HepG2 (cell line): ENCODE data around the gene CES2. TPM values are rescaled to one million over a fixed set of nuclear protein-coding genes. Genes with fewer than 3 reads are reported as not detected.

Experiments used
- ATAC-seq: fragments of 200-7000 bp; cut with Tn5 transposase; 3 replicates; pipeline ENCODE4 v1.9.1; 2020; ENCODE audit warnings: mild to moderate bottlenecking, moderate library complexity
- BruUV-seq: library from RNA; stranded (reverse); fragments of 400-500 nt; replicated peaks from 2 replicates; lab custom pipeline; 2021; lab: Mats Ljungman, UMichigan
- CTCF ChIA-PET: fragments of 300-600 bp; formaldehyde crosslinking; extraction: SDS; loops from one replicate; lab custom pipeline; 2021; ENCODE audit warnings: low total read pairs, inconsistent platforms, low intra/inter-chr PET ratio; lab: Yijun Ruan, JAX
- POLR2A ChIA-PET: fragments of 350-600 bp; sonication (Branson Sonifier 250); formaldehyde crosslinking; loops from one replicate; lab custom pipeline; 2020; ENCODE audit warnings: antibody characterized with exemption, inconsistent platforms; lab: Yijun Ruan, JAX
- DNase-seq: peaks from one replicate; pipeline ENCODE4 v3.0.0-alpha.2; 2015; ENCODE audit warnings: low spot score
- FAIRE-seq: peaks from 3 replicates; lab custom pipeline; 2011; peaks lifted over from hg19 to GRCh38; lab: Jason Lieb, UNC
- H2AFZ ChIP-seq: one replicate; pipeline ENCODE4 v1.6.1; 2011; ENCODE audit warnings: low read length, inconsistent platforms
- H3K27ac ChIP-seq: fragments of 300-600 bp; 3 replicates; pipeline ENCODE4 v1.8.0; 2011; ENCODE audit warnings: mixed run types, mild to moderate bottlenecking, mixed read lengths, low read length, inconsistent platforms; ENCODE audit not compliant: insufficient read depth; ENCODE audit errors: extremely low read length
- H3K27me3 ChIP-seq, 2 experiments: fragments of 200-600 bp in 1 of 2; 2 replicates in 1 of 2; 3 replicates in 1 of 2; pipeline versions ENCODE4 v1.6.0 to v1.8.0; 2011; ENCODE audit warnings: low read length in 2 of 2, mild to moderate bottlenecking in 2 of 2, moderate library complexity in 2 of 2, inconsistent platforms in 1 of 2; ENCODE audit not compliant: insufficient read depth in 2 of 2, control insufficient read depth in 1 of 2
- H3K36me3 ChIP-seq, 2 experiments: fragments of 200-600 bp in 1 of 2; replicated peaks in 1 of 2; 2 replicates in 1 of 2; 3 replicates in 1 of 2; pipeline versions ENCODE4 v1.5.1 to v1.8.0; 2011; ENCODE audit warnings: low read length in 2 of 2, inconsistent platforms in 1 of 2; ENCODE audit not compliant: insufficient read depth in 2 of 2, control insufficient read depth in 1 of 2
- H3K4me1 ChIP-seq: 2 replicates; pipeline ENCODE4 v1.5.1; 2012; ENCODE audit warnings: low read length, inconsistent platforms; ENCODE audit not compliant: insufficient read depth
- H3K4me2 ChIP-seq: 2 replicates; pipeline ENCODE4 v1.6.0; 2011; ENCODE audit warnings: low read depth, low read length, inconsistent platforms
- H3K4me3 ChIP-seq, 3 experiments: fragments of 200-600 bp in 1 of 3; sonication (generic), shearing (Covaris generic) in 1 of 3; replicated peaks in 1 of 3; 2 replicates each; pipeline ENCODE4 v1.5.1; 2011 to 2016; ENCODE audit warnings: low read length in 3 of 3, inconsistent platforms in 2 of 3, low read depth in 2 of 3, mild to moderate bottlenecking in 2 of 3, control low read depth in 1 of 3, mixed read lengths in 1 of 3; ENCODE audit not compliant: insufficient read depth in 1 of 3
- H3K79me2 ChIP-seq: one replicate; pipeline ENCODE4 v1.6.1; 2011; ENCODE audit warnings: low read length, inconsistent platforms; ENCODE audit not compliant: insufficient read depth
- H3K9ac ChIP-seq: 2 replicates; pipeline ENCODE4 v1.6.0; 2011; ENCODE audit warnings: mild to moderate bottlenecking, low read depth, low read length, inconsistent platforms; ENCODE audit not compliant: insufficient read depth
- H3K9me3 ChIP-seq: 2 replicates; pipeline ENCODE4 v1.5.1; 2012; ENCODE audit warnings: mild to moderate bottlenecking, low read length
- H4K20me1 ChIP-seq: 2 replicates; pipeline ENCODE4 v1.6.0; 2011; ENCODE audit warnings: inconsistent platforms, mild to moderate bottlenecking, low read length, moderate library complexity; ENCODE audit not compliant: insufficient read depth
- ARID2 ChIP-seq: sonication (generic); formaldehyde crosslinking; IDR thresholded peaks from 2 replicates; pipeline ENCODE4 v1.8.1; 2022; ENCODE audit warnings: mild to moderate bottlenecking, missing genetic modification reagents, borderline replicate concordance
- CHD2 ChIP-seq: IDR thresholded peaks from 2 replicates; pipeline ENCODE4 v1.6.1; 2011; ENCODE audit warnings: low read depth, low read length, improper control_type of control experiment
- CREB1 ChIP-seq, 2 experiments: fragments of 450-650 bp in 1 of 2; IDR thresholded peaks; 2 replicates each; pipeline ENCODE4 v1.6.1; 2016 to 2017; ENCODE audit warnings: control low read depth in 1 of 2, mild to moderate bottlenecking in 1 of 2, missing compliant biosample characterization in 1 of 2, missing genetic modification characterization in 1 of 2
- GATAD2A ChIP-seq: IDR thresholded peaks from 2 replicates; pipeline ENCODE4 v1.6.1; 2016
- HMGA1 ChIP-seq: sonication (generic); formaldehyde crosslinking; conservative IDR thresholded peaks from 2 replicates; pipeline ENCODE4 v1.4.0; 2020; ENCODE audit warnings: missing genetic modification reagents
- HOMEZ ChIP-seq: IDR thresholded peaks from 2 replicates; pipeline ENCODE4 v1.6.1; 2016; ENCODE audit warnings: low read depth
- RCOR2 ChIP-seq: IDR thresholded peaks from 2 replicates; pipeline ENCODE4 v1.6.1; 2016; ENCODE audit warnings: missing biosample characterization, missing genetic modification reagents
- SIX1 ChIP-seq: sonication (generic); formaldehyde crosslinking; IDR thresholded peaks from 2 replicates; pipeline ENCODE4 v1.4.0; 2020; ENCODE audit warnings: missing genetic modification reagents, borderline replicate concordance
- SKI ChIP-seq: fragments of 450-650 bp; IDR thresholded peaks from one replicate; pipeline ENCODE4 v1.6.1; 2018; ENCODE audit warnings: mild to moderate bottlenecking; ENCODE audit not compliant: partially characterized antibody
- SMAD3 ChIP-seq: sonication (generic); formaldehyde crosslinking; IDR thresholded peaks from 2 replicates; pipeline ENCODE4 v1.4.0; 2020; ENCODE audit warnings: missing genetic modification reagents
- SMC3 ChIP-seq: IDR thresholded peaks from 2 replicates; pipeline ENCODE4 v1.6.1; 2011; ENCODE audit warnings: low read length, improper control_type of control experiment
- SP140L ChIP-seq: sonication (generic); formaldehyde crosslinking; IDR thresholded peaks from 2 replicates; pipeline ENCODE4 v1.4.0; 2020; ENCODE audit warnings: missing genetic modification reagents, borderline replicate concordance
- TP53 ChIP-seq: sonication (generic); formaldehyde crosslinking; conservative IDR thresholded peaks from 2 replicates; pipeline ENCODE4 v1.4.0; 2020; ENCODE audit warnings: missing genetic modification reagents
- ZNF136 ChIP-seq: sonication (generic); formaldehyde crosslinking; IDR thresholded peaks from 2 replicates; pipeline ENCODE4 v1.8.1; 2022; ENCODE audit warnings: low read depth, mild to moderate bottlenecking, moderate library complexity, missing genetic modification reagents
- ZNF230 ChIP-seq: sonication (generic); formaldehyde crosslinking; IDR thresholded peaks from 2 replicates; pipeline ENCODE4 v1.4.0; 2020; ENCODE audit warnings: mild to moderate bottlenecking, missing genetic modification reagents
- ZNF256 ChIP-seq: sonication (generic); formaldehyde crosslinking; conservative IDR thresholded peaks from 2 replicates; pipeline ENCODE4 v1.4.0; 2020; ENCODE audit warnings: missing genetic modification reagents
- ZNF331 ChIP-seq: sonication (generic); formaldehyde crosslinking; IDR thresholded peaks from 2 replicates; pipeline ENCODE4 v1.4.0; 2020; ENCODE audit warnings: missing genetic modification reagents
- ZNF367 ChIP-seq: sonication (generic); formaldehyde crosslinking; IDR thresholded peaks from 2 replicates; pipeline ENCODE4 v1.4.0; 2020; ENCODE audit warnings: missing genetic modification reagents, borderline replicate concordance
- ZNF557 ChIP-seq: sonication (generic); formaldehyde crosslinking; IDR thresholded peaks from 2 replicates; pipeline ENCODE4 v1.4.0; 2020; ENCODE audit warnings: missing genetic modification reagents
- ZSCAN12 ChIP-seq: sonication (generic); formaldehyde crosslinking; IDR thresholded peaks from 2 replicates; pipeline ENCODE4 v1.9.0; 2021; ENCODE audit warnings: mild to moderate bottlenecking, missing genetic modification reagents
- WGBS: methylation state at CpG from one replicate; pipeline ENCODE4 v1.1.6; 2017; ENCODE audit warnings: low lambda C conversion rate; 5-methylcytosine and 5-hydroxymethylcytosine counted together
- in situ Hi-C: cut with HindIII; loops from 2 replicates; pipeline ENCODE4 v1.10.0; 2017; ENCODE audit warnings: low pct_unique_long_range_greater_than_20kb; ENCODE audit not compliant: extremely low pct_ligation_motif_present
- intact Hi-C: fragments of 100-400 bp; cut with micrococcal nuclease; formaldehyde crosslinking; loops from one replicate; pipeline ENCODE4 v1.10.0; 2022; ENCODE audit not compliant: unreplicated experiment
- polyA plus RNA-seq, 8 experiments: library from polyadenylated mRNA; depleted of rRNA in 3 of 8; stranded (reverse) in 7 of 8; unstranded in 1 of 8; fragments of >200 nt; fragmentation: Illumina TruSeq in 4 of 8; extraction: Trizol in 4 of 8; gene quantifications; 2 replicates each; pipeline versions ENCODE4 v1.2.1 to v1.2.3, GENCODE V29; 2011 to 2016; ENCODE audit warnings: low read depth in 4 of 8, missing spikeins in 1 of 8, mixed read lengths in 1 of 8; ENCODE audit not compliant: insufficient read depth in 1 of 8
- total RNA-seq, 5 experiments: library from RNA; depleted of rRNA; stranded (reverse); fragments of >200 nt; fragmentation: Illumina TruSeq; extraction: Trizol; gene quantifications; 2 replicates each; pipeline ENCODE4 v1.2.3, GENCODE V29; 2016; ENCODE audit warnings: low read depth in 1 of 5
- TF ChIP-seq, protein P1 (sequence below): sonication (generic); formaldehyde crosslinking; IDR thresholded peaks from 2 replicates; pipeline ENCODE4 v1.5.0; 2020; ENCODE audit warnings: mild to moderate bottlenecking, missing genetic modification reagents

Gene CES2
- total and polyA plus RNA-seq, 2 of the 13 experiments (the other 11 are each of a cell fraction or from before 2014, with no cell fraction given) = 50.6 to 63.8 TPM

- Histone ChIP-seq H3K4me3 (peak overlapping the region; percentile 35 to 64 (median 37); a peak in 5 of 6 replicates), H3K27me3 (peaks cover 4 to 24% of the 10 kb centered on the region in 2 experiments; a peak in 4 of 5 replicates), H4K20me1 (no peaks in the 10 kb centered on the region; the same call in 1 of the 2 replicates), H3K9ac (no peak overlapping the region), H2AFZ (no peak overlapping the region), H3K27ac (no peak overlapping the region), H3K9me3 (0 out of 2 replicates have a peak, but pooled peaks cover 5% of the 10 kb centered on the region), H3K4me2 (peak overlapping the region; percentile 75), H3K36me3 (peaks cover 0 to 15% of the 10 kb centered on the region in 2 experiments; a peak in 3 of 5 replicates), H3K4me1 (peaks cover 34% of the 10 kb centered on the region), H3K79me2 (no peaks in the 10 kb centered on the region)
- POLR2A ChIA-PET = no interaction called here
- CTCF ChIA-PET = interaction anchor here (0.9 to 2.1 kb wide), 4 partner anchors 12 to 238 kb away, joined by 3 to 17 read pairs (median 4); no protein-coding TSS in a partner anchor
- BruUV-seq = no TSS peak
- ATAC-seq = peak; percentile 78
- intact Hi-C loops (loop anchor here (1.0 kb wide), 2 partner anchors 10 to 52 kb away; no protein-coding TSS in a partner anchor), in situ Hi-C loops (no loop called here)
- WGBS = 16% methylated on average over 22 of the region's 23 CpGs
- peak; percentile 96 for FAIRE-seq
- DNase-seq = peak; percentile 89
- 0 out of 2 replicates have a peak, but pooled peaks have one; percentile 46 for TF ChIP-seq SP140L (CRISPR knock-in tag)
- TF ChIP-seq SMAD3 (CRISPR knock-in tag) = 0 out of 2 replicates have a peak, but pooled peaks have one; percentile 55
- no peak for TF ChIP-seq ZNF230 (CRISPR knock-in tag)
- peak; percentile 58; the same call in 1 of the 2 replicates for TF ChIP-seq SIX1 (CRISPR knock-in tag)
- TF ChIP-seq SMC3 = peak; percentile 87
- TF ChIP-seq HOMEZ = 0 out of 2 replicates have a peak, but pooled peaks have one; percentile 18
- TF ChIP-seq, protein P1, sequence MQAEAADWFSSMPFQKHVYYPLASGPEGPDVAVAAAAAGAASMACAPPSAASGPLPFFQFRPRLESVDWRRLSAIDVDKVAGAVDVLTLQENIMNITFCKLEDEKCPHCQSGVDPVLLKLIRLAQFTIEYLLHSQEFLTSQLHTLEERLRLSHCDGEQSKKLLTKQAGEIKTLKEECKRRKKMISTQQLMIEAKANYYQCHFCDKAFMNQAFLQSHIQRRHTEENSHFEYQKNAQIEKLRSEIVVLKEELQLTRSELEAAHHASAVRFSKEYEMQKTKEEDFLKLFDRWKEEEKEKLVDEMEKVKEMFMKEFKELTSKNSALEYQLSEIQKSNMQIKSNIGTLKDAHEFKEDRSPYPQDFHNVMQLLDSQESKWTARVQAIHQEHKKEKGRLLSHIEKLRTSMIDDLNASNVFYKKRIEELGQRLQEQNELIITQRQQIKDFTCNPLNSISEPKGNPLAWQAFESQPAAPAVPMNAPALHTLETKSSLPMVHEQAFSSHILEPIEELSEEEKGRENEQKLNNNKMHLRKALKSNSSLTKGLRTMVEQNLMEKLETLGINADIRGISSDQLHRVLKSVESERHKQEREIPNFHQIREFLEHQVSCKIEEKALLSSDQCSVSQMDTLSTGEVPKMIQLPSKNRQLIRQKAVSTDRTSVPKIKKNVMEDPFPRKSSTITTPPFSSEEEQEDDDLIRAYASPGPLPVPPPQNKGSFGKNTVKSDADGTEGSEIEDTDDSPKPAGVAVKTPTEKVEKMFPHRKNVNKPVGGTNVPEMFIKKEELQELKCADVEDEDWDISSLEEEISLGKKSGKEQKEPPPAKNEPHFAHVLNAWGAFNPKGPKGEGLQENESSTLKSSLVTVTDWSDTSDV (CRISPR knock-in tag) = no peak
- TF ChIP-seq HMGA1 (CRISPR knock-in tag) = no peak
- TF ChIP-seq ZNF136 = peak; percentile 67; the same call in 1 of the 2 replicates
- no peak; the same call in 1 of the 2 replicates for TF ChIP-seq TP53 (CRISPR knock-in tag)
- no peak; the same call in 1 of the 2 replicates for TF ChIP-seq ARID2
- TF ChIP-seq ZNF557 (CRISPR knock-in tag) = no peak
- TF ChIP-seq ZSCAN12 (CRISPR knock-in tag) = 0 out of 2 replicates have a peak, but pooled peaks have one; percentile 31
- 0 out of 2 replicates have a peak, but pooled peaks have one; percentile 50 for TF ChIP-seq CHD2
- peak; percentile 68; the same call in 1 of the 2 replicates for TF ChIP-seq GATAD2A (CRISPR knock-in tag)
- TF ChIP-seq CREB1 (IDR thresholded peaks at IDR 0.05) = no peak
- TF ChIP-seq CREB1 (CRISPR knock-in tag; IDR thresholded peaks at IDR 0.05) = 0 out of 2 replicates have a peak, but pooled peaks have one; percentile 30
- TF ChIP-seq ZNF256 (CRISPR knock-in tag) = no peak
- 0 out of 2 replicates have a peak, but pooled peaks have one; percentile 52 for TF ChIP-seq RCOR2 (CRISPR knock-in tag)
- no peak for TF ChIP-seq ZNF367 (CRISPR knock-in tag)
- TF ChIP-seq ZNF331 = peak; percentile 59; the same call in 1 of the 2 replicates
- peak; percentile 9 for TF ChIP-seq SKI
Measured at GRCh38 chr16:66947302-66948065, 12.2 kb downstream of the CES2 start.
